HG03460 (cell line): ENCODE results near the gene TSHZ2.

Experiments used
- ATAC-seq: cut with Tn5 transposase; IDR thresholded peaks from one replicate; pipeline ENCODE4 v1.9.1; 2021; ENCODE audit not compliant: unreplicated experiment

Gene TSHZ2

GRCh38 chr20:53027089-53027488, 54.9 kb downstream of the TSHZ2 start:
- ATAC-seq, result no peak

GRCh38 chr20:53028337-53029007, 56.3 kb downstream of the TSHZ2 start:
- ATAC-seq, result no peak

GRCh38 chr20:53030061-53030460, 57.9 kb downstream of the TSHZ2 start:
- no peak for ATAC-seq

GRCh38 chr20:53032046-53032445, 59.9 kb downstream of the TSHZ2 start:
- ATAC-seq, result no peak

- no peak for ATAC-seq
These were observed 60.3 kb downstream of the TSHZ2 start for GRCh38 chr20:53032478-53032932.

GRCh38 chr20:53033176-53033575, 61.0 kb downstream of the TSHZ2 start:
- no peak for ATAC-seq

- ATAC-seq, result no peak
These were observed 62.7 kb downstream of the TSHZ2 start for GRCh38 chr20:53034899-53035298.

- no peak for ATAC-seq
These were observed 64.8 kb downstream of the TSHZ2 start for GRCh38 chr20:53036992-53037391.

- no peak for ATAC-seq
These were observed 65.5 kb downstream of the TSHZ2 start for GRCh38 chr20:53037621-53038020.

- ATAC-seq, result no peak
These were observed 66.1 kb downstream of the TSHZ2 start for GRCh38 chr20:53038299-53038698.

- no peak for ATAC-seq
These were observed 68.8 kb downstream of the TSHZ2 start for GRCh38 chr20:53040693-53041589.

- no peak for ATAC-seq
These were observed 70.4 kb downstream of the TSHZ2 start for GRCh38 chr20:53042521-53042920.

GRCh38 chr20:53044296-53044695, 72.1 kb downstream of the TSHZ2 start:
- ATAC-seq, result no peak

- no peak for ATAC-seq
These were observed 73.8 kb downstream of the TSHZ2 start for GRCh38 chr20:53045941-53046340.

- ATAC-seq, result no peak
These were observed 75.0 kb downstream of the TSHZ2 start for GRCh38 chr20:53047203-53047602.

GRCh38 chr20:53048387-53048786, 76.2 kb downstream of the TSHZ2 start:
- no peak for ATAC-seq

GRCh38 chr20:53050338-53050737, 78.2 kb downstream of the TSHZ2 start:
- no peak for ATAC-seq

GRCh38 chr20:53052380-53052779, 80.2 kb downstream of the TSHZ2 start:
- ATAC-seq, result no peak

GRCh38 chr20:53053595-53053994, 81.4 kb downstream of the TSHZ2 start:
- ATAC-seq, result no peak

- ATAC-seq, result no peak
These were observed 83.4 kb downstream of the TSHZ2 start for GRCh38 chr20:53055367-53056067.

GRCh38 chr20:53057579-53057978, 85.4 kb downstream of the TSHZ2 start:
- no peak for ATAC-seq

GRCh38 chr20:53059848-53060247, 87.7 kb downstream of the TSHZ2 start:
- no peak for ATAC-seq
